SK-N-SH (cell line): ENCODE measurements around the gene NACC1.

Experiments used
- JUND ChIP-seq: IDR thresholded peaks from 2 replicates; pipeline ENCODE4 v1.4.0; 2012
- MXI1 ChIP-seq: IDR thresholded peaks from 2 replicates; pipeline ENCODE4 v1.6.1; 2012; ENCODE audit warnings: mild to moderate bottlenecking, low read depth, low read length, improper control_type of control experiment
- POLR2AphosphoS5 ChIP-seq: IDR thresholded peaks from 2 replicates; pipeline ENCODE4 v1.6.1; 2012; ENCODE audit warnings: low read depth, low read length
- RAD21 ChIP-seq: IDR thresholded peaks from 2 replicates; pipeline ENCODE4 v1.6.1; 2012; ENCODE audit warnings: mild to moderate bottlenecking, low read length
- TCF12 ChIP-seq: IDR thresholded peaks from 2 replicates; pipeline ENCODE4 v1.4.0; 2012
- YY1 ChIP-seq: IDR thresholded peaks from 2 replicates; pipeline ENCODE4 v1.4.0; 2012; ENCODE audit warnings: low read depth, mild to moderate bottlenecking
- TF ChIP-seq, protein P1 (sequence below): fragments of 200-600 bp; sonication (generic); IDR thresholded peaks from 2 replicates; pipeline ENCODE4 v1.6.1; 2017; ENCODE audit warnings: antibody characterized with exemption, mild to moderate bottlenecking, moderate library complexity
- TF ChIP-seq, protein P2 (sequence below): fragments of 150-350 bp; IDR thresholded peaks from 2 replicates; pipeline ENCODE4 v1.6.1; 2016; ENCODE audit warnings: mild to moderate bottlenecking, low read depth, low read length

DNA sequence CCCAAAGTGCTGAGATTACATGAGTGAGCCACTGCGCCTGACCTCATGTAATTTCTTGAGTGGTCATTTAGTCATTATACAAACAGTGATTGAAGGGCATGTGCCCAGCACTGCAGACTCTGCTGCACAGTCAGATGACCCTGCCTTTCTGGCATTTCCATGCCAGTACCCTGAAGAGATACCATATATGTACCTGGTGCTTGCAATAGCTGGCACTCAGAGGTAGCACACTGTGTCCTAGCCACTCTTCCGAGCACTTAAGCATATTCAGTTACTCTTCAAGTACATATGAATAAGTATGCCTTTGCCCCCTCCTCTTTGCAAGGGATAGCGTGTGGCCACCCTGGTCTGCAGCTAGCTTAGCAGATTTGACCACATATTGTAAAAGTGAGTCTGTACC is 16.6 kb downstream of the NACC1 start:
- no peak for TF ChIP-seq MXI1
- TF ChIP-seq, protein P1, sequence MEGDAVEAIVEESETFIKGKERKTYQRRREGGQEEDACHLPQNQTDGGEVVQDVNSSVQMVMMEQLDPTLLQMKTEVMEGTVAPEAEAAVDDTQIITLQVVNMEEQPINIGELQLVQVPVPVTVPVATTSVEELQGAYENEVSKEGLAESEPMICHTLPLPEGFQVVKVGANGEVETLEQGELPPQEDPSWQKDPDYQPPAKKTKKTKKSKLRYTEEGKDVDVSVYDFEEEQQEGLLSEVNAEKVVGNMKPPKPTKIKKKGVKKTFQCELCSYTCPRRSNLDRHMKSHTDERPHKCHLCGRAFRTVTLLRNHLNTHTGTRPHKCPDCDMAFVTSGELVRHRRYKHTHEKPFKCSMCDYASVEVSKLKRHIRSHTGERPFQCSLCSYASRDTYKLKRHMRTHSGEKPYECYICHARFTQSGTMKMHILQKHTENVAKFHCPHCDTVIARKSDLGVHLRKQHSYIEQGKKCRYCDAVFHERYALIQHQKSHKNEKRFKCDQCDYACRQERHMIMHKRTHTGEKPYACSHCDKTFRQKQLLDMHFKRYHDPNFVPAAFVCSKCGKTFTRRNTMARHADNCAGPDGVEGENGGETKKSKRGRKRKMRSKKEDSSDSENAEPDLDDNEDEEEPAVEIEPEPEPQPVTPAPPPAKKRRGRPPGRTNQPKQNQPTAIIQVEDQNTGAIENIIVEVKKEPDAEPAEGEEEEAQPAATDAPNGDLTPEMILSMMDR: no peak
- no peak for TF ChIP-seq POLR2AphosphoS5
- no peak for TF ChIP-seq JUND
- TF ChIP-seq, protein P2, sequence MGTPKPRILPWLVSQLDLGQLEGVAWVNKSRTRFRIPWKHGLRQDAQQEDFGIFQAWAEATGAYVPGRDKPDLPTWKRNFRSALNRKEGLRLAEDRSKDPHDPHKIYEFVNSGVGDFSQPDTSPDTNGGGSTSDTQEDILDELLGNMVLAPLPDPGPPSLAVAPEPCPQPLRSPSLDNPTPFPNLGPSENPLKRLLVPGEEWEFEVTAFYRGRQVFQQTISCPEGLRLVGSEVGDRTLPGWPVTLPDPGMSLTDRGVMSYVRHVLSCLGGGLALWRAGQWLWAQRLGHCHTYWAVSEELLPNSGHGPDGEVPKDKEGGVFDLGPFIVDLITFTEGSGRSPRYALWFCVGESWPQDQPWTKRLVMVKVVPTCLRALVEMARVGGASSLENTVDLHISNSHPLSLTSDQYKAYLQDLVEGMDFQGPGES: no peak
- no peak for TF ChIP-seq YY1
- TF ChIP-seq TCF12: no peak
- TF ChIP-seq RAD21: no peak
